COLO668 (cell line): ENCODE measurements around the gene GPR155.

ENCODE experiments used
- DNase-seq: peaks from one replicate; lab custom pipeline; 2025; ENCODE audit not compliant: unreplicated experiment; lab: John Stamatoyannopoulos, UW

Gene GPR155

GRCh38 chr2:174486563-174487107 lies at the start of gene GPR155:
Gene GPR155, minus strand, starts transcription at chr2:174487029. Its CDS starts 5,073 bp downstream, at chr2:174481956.
- DNase-seq = peak; percentile 64

- DNase-seq = peak; percentile 32
These were observed 49.2 kb upstream of the GPR155 start for GRCh38 chr2:174535757-174536703.

- DNase-seq = no peak
These were observed 48.3 kb upstream of the GPR155 start for GRCh38 chr2:174535083-174535482.

GRCh38 chr2:174529916-174530315 lies 43.1 kb upstream of the GPR155 start:
- no peak for DNase-seq

- no peak for DNase-seq
These were observed 41.1 kb upstream of the GPR155 start for GRCh38 chr2:174527959-174528358.

- no peak for DNase-seq
These were observed 40.4 kb upstream of the GPR155 start for GRCh38 chr2:174527101-174527721.

- DNase-seq = no peak
These were observed 37.7 kb upstream of the GPR155 start for GRCh38 chr2:174524527-174524926.

GRCh38 chr2:174522553-174522952 lies 35.7 kb upstream of the GPR155 start:
- no peak for DNase-seq

- DNase-seq = no peak
These were observed 31.6 kb upstream of the GPR155 start for GRCh38 chr2:174518395-174518794.

GRCh38 chr2:174516501-174517378 lies 29.9 kb upstream of the GPR155 start:
- DNase-seq = no peak

GRCh38 chr2:174512345-174512744 lies 25.5 kb upstream of the GPR155 start:
- DNase-seq = no peak

- DNase-seq = no peak
These were observed 24.9 kb upstream of the GPR155 start for GRCh38 chr2:174511580-174512260.

- DNase-seq = no peak
These were observed 23.9 kb upstream of the GPR155 start for GRCh38 chr2:174510583-174511189.

- no peak for DNase-seq
These were observed 16.5 kb upstream of the GPR155 start for GRCh38 chr2:174503161-174503809.

GRCh38 chr2:174499371-174499770 lies 12.5 kb upstream of the GPR155 start:
- DNase-seq = no peak

- DNase-seq = no peak
These were observed 8.7 kb upstream of the GPR155 start for GRCh38 chr2:174495365-174496012.

GRCh38 chr2:174493549-174494331 lies 6.9 kb upstream of the GPR155 start:
- DNase-seq = no peak

GRCh38 chr2:174492963-174493431 lies 6.2 kb upstream of the GPR155 start:
- no peak for DNase-seq
